ENCODE data around the gene PLEKHA8.

Gene PLEKHA8

DNA sequence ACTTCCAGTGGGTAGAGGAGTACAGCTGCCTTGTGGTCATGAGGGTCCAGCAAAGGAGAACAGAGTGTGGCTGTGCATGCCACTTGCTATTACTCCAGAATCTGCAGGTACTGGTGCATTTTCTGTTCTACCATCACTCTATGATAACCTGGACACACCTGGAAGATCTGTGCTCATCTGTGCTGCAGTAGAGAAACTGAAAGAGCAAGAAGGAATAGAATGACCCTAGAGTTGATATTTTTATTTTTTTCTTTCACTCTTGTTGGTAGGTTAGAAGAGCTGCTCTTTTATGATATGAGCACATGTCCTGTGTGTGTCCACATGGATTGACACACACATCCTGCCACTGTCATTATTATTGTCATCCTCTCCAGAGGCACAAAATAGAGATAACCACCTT lies 58.3 kb downstream of the PLEKHA8 start:
- H3K4me3 Mint-ChIP-seq: no peak overlapping the region
- H3K27ac Mint-ChIP-seq: no peak overlapping the region
- H3K27me3 Mint-ChIP-seq (ENCODE audit: low read depth, poor library complexity): no peaks in the 10 kb centered on the region
- no peaks in the 10 kb centered on the region for H3K4me1 Mint-ChIP-seq
- DNase-seq: no peak
- TF ChIP-seq, protein P1, sequence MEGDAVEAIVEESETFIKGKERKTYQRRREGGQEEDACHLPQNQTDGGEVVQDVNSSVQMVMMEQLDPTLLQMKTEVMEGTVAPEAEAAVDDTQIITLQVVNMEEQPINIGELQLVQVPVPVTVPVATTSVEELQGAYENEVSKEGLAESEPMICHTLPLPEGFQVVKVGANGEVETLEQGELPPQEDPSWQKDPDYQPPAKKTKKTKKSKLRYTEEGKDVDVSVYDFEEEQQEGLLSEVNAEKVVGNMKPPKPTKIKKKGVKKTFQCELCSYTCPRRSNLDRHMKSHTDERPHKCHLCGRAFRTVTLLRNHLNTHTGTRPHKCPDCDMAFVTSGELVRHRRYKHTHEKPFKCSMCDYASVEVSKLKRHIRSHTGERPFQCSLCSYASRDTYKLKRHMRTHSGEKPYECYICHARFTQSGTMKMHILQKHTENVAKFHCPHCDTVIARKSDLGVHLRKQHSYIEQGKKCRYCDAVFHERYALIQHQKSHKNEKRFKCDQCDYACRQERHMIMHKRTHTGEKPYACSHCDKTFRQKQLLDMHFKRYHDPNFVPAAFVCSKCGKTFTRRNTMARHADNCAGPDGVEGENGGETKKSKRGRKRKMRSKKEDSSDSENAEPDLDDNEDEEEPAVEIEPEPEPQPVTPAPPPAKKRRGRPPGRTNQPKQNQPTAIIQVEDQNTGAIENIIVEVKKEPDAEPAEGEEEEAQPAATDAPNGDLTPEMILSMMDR (IDR thresholded peaks at IDR 0.05): no peak
- peaks cover 41% of the 10 kb centered on the region for H3K36me3 Mint-ChIP-seq (ENCODE audit: low read depth)
- H3K9me3 Mint-ChIP-seq: no peaks in the 10 kb centered on the region

DNA sequence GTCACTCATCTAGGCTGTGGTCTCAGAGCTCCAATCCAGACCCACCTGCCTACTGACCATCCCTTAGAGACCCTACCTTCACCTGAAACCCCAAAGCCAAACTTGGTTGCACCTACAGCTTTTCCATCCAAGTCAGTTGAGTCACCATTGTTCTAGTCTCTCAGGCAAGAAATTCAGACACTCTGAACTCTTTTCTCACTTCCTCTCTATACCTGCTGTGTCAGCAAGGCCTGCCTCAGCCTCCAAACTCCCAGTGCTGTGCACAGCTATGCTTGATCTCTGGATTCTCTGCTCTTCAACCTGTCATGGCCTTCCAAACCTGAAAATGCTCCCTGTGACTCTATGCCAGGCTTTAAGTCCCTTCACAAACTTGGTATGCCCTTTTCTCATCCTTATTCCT lies 59.2 kb downstream of the PLEKHA8 start:
- peaks cover 44% of the 10 kb centered on the region for H3K36me3 Mint-ChIP-seq (ENCODE audit: low read depth)
- no peak overlapping the region for H3K4me3 Mint-ChIP-seq
- TF ChIP-seq, protein P1 (IDR thresholded peaks at IDR 0.05): no peak
- H3K27ac Mint-ChIP-seq: peak overlapping the region; percentile 2
- H3K27me3 Mint-ChIP-seq (ENCODE audit: low read depth, poor library complexity): no peaks in the 10 kb centered on the region
- H3K9me3 Mint-ChIP-seq: no peaks in the 10 kb centered on the region
- H3K4me1 Mint-ChIP-seq: no peaks in the 10 kb centered on the region
- DNase-seq: no peak

DNA sequence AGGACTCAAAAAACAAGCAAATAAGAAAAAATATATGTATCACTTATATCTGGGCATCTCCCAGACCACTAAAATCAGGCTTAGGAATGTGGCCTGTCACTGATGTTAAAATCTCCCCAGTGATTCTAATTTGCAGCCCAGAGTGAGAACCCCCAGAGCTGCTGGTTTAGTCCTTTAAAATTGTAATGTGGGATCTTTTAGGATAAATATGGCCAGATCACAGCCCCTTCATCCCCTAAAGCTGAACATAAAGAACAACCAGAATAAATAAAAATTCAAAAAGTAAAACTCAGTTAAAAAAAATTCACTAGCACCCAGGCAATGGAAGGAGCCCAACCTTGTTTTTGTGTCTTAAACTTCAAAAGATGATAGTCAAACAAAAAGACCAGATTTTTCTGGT lies 60.1 kb downstream of the PLEKHA8 start:
- H3K4me1 Mint-ChIP-seq: no peaks in the 10 kb centered on the region
- H3K36me3 Mint-ChIP-seq (ENCODE audit: low read depth): peaks cover 48% of the 10 kb centered on the region
- TF ChIP-seq, protein P1 (IDR thresholded peaks at IDR 0.05): no peak
- H3K4me3 Mint-ChIP-seq: no peak overlapping the region
- no peaks in the 10 kb centered on the region for H3K27me3 Mint-ChIP-seq (ENCODE audit: low read depth, poor library complexity)
- no peaks in the 10 kb centered on the region for H3K9me3 Mint-ChIP-seq
- DNase-seq: no peak
- no peak overlapping the region for H3K27ac Mint-ChIP-seq

DNA sequence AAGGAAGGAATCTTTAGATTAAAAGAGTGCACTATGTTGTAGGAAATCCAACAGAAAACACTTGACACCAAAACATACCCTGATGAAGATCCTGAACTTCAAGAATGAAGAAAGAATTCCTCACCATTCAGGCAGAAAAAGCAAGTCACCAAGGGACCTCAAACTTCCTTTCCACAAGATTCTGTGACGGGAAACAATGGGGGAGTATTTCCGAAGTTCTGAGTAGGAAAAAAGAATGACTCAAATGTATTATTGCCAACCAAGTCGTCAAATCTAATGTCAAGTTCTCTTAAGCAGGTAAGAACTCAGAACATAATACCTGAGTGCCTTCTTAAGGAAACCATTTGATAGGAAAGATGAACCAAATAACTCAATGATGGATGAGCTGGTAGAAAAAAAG lies 61.9 kb downstream of the PLEKHA8 start:
- Mint-ChIP-seq H3K36me3 (ENCODE audit: low read depth) (peaks cover 62% of the 10 kb centered on the region), H3K27ac (no peak overlapping the region), H3K9me3 (peaks cover 7% of the 10 kb centered on the region), H3K4me1 (no peaks in the 10 kb centered on the region), H3K4me3 (no peak overlapping the region), H3K27me3 (ENCODE audit: low read depth, poor library complexity) (no peaks in the 10 kb centered on the region)
- no peak for DNase-seq
- TF ChIP-seq, protein P1 (IDR thresholded peaks at IDR 0.05): no peak

DNA sequence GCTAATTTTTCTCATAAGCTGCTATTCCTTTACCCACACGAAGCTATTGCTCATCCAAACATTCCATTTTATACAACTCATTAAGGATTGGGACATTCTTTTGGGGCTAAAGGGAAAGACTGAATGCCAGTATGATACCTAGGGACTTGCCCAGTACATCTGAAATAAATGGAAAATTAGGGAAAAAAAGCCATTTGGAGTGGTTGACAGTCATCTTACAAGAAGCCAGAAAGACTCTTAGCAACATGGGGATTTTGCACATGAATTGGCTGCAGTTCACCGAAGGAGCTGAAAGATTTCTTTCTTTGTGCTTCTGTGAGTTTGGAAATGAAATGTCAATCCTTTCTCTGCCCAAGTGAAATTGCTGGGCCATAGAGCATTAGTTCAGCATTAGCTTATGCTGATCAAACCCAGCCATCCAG lies 63.3 kb downstream of the PLEKHA8 start:
- Mint-ChIP-seq H3K4me3 (no peak overlapping the region), H3K36me3 (ENCODE audit: low read depth) (peaks cover 64% of the 10 kb centered on the region), H3K27me3 (ENCODE audit: low read depth, poor library complexity) (no peaks in the 10 kb centered on the region), H3K9me3 (peaks cover 21% of the 10 kb centered on the region), H3K27ac (no peak overlapping the region), H3K4me1 (no peaks in the 10 kb centered on the region)
- TF ChIP-seq, protein P1 (IDR thresholded peaks at IDR 0.05): no peak
- DNase-seq: no peak

DNA sequence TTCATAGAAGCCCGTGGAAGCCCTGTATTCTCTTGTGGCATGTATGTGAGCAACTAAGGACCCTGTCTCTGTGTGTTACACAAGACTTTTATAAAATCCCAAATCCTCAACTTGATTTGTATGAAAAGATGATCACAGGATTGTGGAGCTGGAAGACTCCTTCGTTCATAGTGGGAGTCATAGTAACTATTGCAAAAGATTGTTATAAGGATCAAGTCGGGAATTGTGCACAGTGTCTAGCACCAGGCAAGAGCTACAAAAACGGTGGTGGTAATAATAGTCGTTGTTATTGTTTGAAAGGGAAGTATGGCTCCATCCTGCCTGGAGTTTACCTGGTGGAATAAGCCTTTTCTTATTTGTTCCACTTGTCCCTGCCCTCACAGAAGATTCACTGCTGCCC lies 63.8 kb downstream of the PLEKHA8 start:
- H3K4me1 Mint-ChIP-seq: no peaks in the 10 kb centered on the region

More for the DNA sequence above, 63.8 kb downstream of the PLEKHA8 start:
- Mint-ChIP-seq H3K9me3 (peaks cover 25% of the 10 kb centered on the region), H3K4me3 (no peak overlapping the region), H3K27ac (no peak overlapping the region), H3K36me3 (ENCODE audit: low read depth) (peaks cover 68% of the 10 kb centered on the region), H3K27me3 (ENCODE audit: low read depth, poor library complexity) (no peaks in the 10 kb centered on the region)
- no peak for DNase-seq
- TF ChIP-seq, protein P1 (IDR thresholded peaks at IDR 0.05): no peak

Measured in nephron progenitor cell (in vitro differentiated cells).